Limb (tissue), 2 donors: ENCODE measurements around the gene DUSP7.
A peak's percentile ranks its signal among the peaks of the same experiment; 100 is the strongest.

Experiments
- DNase-seq, 2 donors: peaks; one replicate each; pipeline ENCODE4 v3.0.0-alpha.2; 2016; ENCODE audit errors: extremely low spot score in 2 of 2

Gene DUSP7

GRCh38 chr3:52068730-52069129, 12.4 kb upstream of the DUSP7 start:
- no peak for DNase-seq

DNA sequence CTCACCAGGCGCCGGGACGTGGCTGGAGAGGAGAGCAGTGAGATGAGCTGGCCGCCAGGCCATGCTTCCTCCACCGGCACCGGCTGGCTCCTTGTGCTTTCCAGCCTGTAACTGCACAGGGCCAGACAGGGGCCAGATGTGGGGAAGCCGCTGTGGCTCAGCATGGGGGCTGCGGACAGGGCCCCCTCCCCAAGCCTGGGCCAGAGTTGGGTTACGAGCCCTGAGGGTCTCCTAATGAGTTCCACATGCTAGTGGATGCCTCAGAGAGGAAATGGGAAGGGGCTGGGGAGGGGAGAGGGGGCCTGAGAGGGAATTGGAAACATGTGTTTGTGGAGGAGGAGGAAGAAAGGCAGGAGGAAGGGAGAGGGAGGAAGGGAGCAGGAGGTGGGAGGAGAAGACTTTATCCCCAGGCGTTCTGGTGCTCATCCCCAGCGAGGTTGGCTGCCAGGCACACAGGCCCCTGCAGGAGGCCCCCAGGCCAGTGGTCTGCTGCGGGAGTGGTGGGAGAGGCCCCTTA, 11.7 kb upstream of the DUSP7 start:
- peak; percentile 85 to 91 for DNase-seq

DNA sequence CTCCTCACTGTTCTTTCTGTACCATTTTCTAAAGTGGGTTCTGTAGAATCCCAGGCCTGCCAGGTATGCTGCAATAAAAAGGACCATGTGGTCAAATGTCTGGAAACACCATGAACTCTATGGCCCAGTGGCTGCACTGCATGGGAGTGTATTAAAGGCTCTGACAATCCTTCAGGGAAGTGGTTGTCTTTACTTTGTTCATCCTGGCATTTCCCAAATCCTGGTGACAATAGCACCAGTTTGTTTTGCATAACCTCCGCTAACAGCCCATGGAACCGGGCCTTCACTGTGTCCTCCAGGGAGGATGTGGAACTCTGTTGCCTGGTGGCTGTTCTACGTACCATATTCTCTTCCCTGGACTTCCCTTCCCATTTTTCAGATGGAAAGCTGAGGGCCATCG, 11.2 kb upstream of the DUSP7 start:
- DNase-seq = no peak

GRCh38 chr3:52067046-52067445, 10.7 kb upstream of the DUSP7 start:
- no peak for DNase-seq

- DNase-seq = no peak
Measured at GRCh38 chr3:52065264-52065756, 8.9 kb upstream of the DUSP7 start.

GRCh38 chr3:52064561-52064960, 8.2 kb upstream of the DUSP7 start:
- no peak for DNase-seq

- no peak for DNase-seq
Measured at GRCh38 chr3:52063026-52063723, 6.8 kb upstream of the DUSP7 start.

DNA sequence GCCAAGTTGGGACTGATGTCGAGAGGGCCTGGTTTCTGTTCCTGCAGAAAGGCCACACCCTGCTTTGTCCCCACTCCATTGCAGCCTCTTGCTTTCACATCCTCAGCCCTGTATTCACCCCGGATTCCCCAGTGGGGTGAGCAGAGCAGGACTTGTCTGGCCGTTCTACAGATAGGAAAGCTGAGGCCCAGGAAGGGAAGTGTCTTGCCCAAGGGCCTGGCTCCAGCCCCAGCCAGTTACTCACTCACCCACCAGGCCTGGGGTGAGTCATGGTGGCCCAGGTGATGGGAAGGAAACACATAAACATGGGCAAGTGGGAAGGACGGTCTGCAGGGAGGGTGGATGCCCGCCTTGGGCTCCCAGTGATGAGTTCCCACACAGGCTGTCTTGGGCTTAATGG, 6.1 kb upstream of the DUSP7 start:
- DNase-seq = no peak

DNA sequence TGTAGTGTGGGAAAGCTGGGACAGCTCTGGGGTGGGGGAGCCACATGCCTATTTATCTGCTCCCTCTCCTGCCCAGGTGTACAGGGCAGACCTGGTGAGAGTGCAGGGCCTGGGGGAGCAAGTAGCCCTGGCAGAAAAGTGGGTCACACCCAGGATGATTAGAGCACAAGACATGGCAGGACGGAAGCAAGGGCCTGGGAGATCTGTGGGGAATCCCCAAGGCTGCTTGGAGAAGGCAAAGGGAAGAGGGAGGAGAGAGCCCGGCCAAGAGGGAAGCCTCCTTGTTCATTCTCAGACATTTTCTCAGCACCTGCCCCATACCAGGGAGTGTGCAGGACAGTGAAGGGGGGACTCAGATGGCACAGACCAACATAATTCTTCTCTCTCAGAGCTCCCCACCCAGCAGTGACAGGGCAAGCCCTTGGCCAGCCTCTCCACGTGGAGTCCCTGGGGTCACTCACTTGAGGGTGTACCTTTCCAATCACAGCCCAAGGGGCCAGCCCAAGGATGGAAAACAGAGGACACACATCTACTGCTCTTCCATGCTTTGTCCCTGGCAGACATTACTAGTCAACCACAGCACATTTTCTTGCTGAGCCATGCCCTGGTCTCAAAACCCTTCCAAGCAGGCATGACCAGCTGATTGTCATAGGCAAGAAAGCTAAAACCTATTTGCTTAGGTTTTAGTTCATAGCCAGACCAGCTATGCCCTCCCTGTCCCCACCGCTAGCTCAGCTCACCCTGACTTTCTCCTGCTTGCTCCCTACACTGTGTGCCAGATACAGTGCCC, 4.9 kb upstream of the DUSP7 start:
- no peak for DNase-seq

GRCh38 chr3:52059781-52060180, 3.4 kb upstream of the DUSP7 start:
- DNase-seq = no peak

GRCh38 chr3:52057812-52058495, 1.6 kb upstream of the DUSP7 start:
- DNase-seq = no peak

DNA sequence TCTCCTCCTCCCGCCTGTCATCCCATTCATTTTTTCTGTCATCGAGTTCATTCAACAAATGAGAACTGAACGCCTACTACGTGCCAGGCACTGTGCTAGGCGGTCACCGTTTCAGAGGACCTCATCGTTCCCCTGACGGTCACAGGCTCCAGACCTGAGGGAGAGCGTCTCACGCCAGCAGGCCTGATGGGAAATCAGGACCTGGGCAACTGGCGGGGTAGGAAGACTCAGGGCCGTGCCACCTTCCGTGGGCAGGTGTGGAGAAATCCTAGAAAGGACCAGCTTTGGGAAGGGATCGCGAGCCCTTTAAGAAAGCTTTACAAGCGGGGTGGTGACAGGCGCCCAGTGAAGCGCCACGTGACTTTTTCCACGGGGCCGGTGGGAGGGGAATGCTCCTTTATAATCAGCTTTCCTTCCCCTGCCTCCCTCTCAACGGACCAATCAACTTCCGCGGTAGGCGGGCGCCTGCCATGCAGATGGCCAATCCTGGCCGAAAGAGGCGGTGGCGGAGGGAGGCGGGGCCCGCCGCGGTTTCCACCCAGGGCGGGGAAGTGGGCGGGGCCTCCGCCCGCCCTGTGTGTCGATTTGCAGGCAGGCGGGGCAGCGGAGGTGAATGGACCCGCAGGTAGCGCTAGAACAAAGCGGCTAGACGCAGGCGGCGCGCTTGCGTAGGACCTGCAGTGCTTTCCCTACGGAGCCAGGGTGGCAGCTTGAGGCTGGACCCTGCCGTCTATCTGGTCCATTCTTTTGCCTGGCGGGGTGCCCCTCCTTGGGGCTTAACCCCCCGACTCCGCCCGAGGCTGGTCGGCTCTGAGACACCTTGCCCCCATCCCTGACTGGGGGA, 819 bp upstream of the DUSP7 start:
- DNase-seq = peak; percentile 100

DNA sequence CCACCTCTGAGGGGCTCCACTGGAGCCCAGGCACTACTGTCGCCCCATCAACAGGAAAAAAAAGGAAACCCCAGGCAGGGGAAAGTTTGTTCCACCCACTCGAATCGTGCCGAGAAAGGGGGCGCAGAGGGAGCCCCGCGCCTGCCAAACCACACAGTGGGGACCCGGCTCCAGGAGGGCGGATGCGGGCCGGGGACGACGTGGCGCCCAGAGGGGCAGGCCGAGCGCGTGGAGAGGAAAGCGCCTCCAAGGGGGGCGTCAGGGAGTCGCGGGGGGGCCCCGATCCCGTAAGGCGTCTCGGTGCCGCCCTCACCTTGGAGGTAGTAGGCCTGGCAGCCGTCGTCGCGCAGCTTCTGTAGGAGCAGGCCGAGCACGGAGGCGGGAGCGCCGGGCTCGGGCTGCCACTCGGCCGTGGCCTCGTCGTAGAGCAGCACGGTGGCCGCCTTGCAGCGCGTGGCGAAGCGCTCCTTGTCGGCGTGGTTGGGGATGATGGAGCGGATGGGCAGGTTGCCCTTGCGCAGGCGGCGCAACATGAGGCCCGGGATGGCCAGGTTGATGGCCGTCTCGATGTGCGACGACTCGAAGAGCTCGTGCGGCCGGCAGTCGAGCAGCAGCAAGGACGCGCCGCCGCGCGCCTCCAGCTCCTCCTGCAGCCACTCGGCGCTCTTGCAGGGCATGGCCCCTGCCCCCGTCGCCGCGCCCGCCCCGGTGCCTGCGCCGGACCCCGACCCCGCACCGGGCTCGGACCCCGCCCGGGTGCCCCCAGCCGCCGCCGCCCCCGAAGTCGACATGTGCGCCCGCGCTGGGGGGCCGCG, 627 bp downstream of the DUSP7 start:
- peak in 1 of 2 donors; percentile 75 for DNase-seq

DNA sequence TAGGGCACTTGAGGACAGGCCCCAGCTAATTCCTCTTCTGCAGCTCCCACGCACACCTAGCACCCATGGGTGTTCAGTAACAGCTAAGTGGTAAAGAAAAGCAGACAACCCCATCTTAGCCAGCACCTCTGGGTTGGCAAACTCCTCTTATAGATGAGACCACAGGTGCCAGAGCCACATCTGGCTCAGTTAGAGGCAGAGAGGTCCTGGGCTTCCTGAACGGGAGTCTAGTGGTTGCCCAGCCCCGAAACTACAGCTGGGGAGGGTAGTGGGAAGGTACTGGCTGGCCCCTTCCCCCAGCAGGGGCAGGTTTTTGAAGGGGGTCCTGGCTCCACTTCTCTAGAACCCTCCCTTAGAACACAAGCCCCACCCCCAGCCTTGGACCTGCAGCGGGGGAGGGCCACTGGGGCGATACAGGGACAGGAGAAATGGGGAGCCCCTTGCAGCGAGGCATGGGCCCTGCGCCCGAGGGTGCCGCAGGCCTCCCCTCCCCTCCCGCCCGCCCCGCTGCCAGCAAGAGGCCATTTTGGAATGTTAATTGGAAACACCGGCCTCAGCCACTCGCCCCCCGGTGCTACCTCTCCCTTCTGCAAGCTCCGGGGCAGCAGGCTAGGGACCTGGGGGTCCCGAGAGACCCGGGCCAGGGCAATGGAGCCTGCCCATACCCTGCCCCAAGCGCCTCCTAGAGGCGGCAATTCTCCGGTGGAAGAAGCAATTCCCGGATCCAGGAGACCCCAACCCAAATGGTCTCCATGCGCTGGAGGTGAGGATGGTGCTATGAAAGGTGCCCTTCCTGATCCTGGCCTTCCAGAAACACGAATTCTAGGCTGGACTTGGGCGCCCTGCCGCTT, 1.5 kb downstream of the DUSP7 start:
- DNase-seq = no peak

GRCh38 chr3:52053307-52054304, 2.8 kb downstream of the DUSP7 start:
- no peak for DNase-seq

GRCh38 chr3:52052831-52053306, 3.5 kb downstream of the DUSP7 start:
- no peak for DNase-seq

- DNase-seq = no peak
Measured at GRCh38 chr3:52051444-52051843, 4.9 kb downstream of the DUSP7 start.

GRCh38 chr3:52050571-52050970, 5.8 kb downstream of the DUSP7 start:
- DNase-seq = no peak
